Measurements from ENCODE around the gene SGMS1.

Gene SGMS1

GRCh38 chr10:50635286-50635685 is 11.5 kb upstream of the SGMS1 start:
- DNase-seq: no peak

- no peak for DNase-seq
These were observed 10.7 kb upstream of the SGMS1 start for GRCh38 chr10:50634479-50634878.

GRCh38 chr10:50631052-50631451 is 7.3 kb upstream of the SGMS1 start:
- no peak for DNase-seq

GRCh38 chr10:50629495-50630122 is 5.9 kb upstream of the SGMS1 start:
- DNase-seq: peak; percentile 54 to 61

- DNase-seq: no peak
These were observed 4.1 kb upstream of the SGMS1 start for GRCh38 chr10:50627896-50628295.

DNA sequence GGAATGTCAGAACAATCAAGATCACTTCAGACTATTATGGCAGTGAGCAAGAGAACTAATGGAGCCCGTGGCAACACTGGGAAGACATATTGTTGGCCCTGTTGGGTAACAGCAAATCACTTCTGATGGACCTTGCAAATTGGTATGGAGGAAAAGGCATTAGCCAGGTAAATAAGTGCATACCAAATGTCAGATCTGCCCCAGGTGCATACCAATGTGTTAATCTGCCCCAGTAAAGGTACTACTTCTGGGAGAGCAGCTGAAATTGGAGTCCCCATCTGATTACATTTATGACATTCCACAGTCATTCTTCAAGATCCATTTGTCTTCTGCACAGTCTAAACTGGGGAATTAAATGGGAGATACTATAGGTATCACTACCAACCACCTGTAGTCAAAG is 3.7 kb upstream of the SGMS1 start:
- no peak for DNase-seq

- no peak for DNase-seq
These were observed 1.9 kb upstream of the SGMS1 start for GRCh38 chr10:50625649-50626132.

DNA sequence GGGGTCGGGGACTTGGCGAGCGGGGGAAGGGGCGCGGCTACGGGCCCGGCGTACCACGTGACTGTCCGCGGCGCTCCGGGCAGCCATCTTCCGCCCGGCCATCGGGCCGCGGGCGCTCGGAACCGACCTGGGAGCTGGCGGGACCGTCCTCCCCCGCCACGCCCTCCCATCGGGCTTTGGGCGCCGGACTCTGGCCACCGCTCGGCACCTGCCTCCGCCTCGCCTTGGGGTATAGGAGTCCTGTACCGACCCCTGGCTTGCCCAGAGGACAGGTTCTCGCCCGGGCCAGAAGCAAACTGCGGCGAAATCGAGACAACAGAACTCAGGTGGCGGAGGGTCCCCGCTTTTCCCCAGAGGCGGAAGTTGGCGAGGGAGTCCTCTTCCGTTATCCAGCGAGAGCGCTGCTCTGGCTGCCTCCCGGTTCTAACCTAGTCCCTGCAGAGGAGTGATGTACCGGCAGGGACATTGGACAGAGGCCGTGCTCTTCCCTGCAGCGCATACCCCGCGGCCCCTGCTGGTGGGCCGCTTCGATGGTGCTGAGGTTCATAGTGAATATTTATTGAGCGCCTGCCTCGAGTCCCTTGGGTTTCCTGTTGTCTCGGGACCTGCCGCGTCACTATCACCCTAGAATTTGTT is 1.2 kb upstream of the SGMS1 start:
- peak; percentile 80 to 82 for DNase-seq

DNA sequence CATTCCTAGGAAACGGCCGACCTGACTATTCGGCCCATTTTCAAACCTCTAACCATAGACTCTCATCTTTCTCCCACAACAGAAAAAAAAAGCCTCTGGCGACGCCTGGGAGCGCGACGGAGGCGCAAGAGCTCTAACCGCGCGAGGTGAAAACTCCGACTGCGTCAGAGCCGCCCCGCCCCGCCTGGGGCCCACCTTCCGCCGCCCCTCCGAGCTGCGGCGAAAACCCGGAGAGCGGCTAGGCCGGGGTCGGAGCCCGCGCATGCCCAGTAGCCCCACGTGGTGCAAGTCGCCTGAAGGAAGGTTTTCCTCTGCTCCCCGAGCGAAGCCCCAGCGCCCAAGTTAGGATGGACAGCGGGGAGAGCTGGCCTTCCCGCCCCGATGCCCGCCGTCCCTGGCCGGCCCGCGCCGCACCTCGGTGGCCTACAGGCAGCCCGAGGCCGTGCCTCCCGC is 683 bp upstream of the SGMS1 start:
- peak; percentile 96 to 98 for DNase-seq

- DNase-seq: peak; percentile 54 to 67
These were observed 772 bp downstream of the SGMS1 start for GRCh38 chr10:50622706-50623662.

DNA sequence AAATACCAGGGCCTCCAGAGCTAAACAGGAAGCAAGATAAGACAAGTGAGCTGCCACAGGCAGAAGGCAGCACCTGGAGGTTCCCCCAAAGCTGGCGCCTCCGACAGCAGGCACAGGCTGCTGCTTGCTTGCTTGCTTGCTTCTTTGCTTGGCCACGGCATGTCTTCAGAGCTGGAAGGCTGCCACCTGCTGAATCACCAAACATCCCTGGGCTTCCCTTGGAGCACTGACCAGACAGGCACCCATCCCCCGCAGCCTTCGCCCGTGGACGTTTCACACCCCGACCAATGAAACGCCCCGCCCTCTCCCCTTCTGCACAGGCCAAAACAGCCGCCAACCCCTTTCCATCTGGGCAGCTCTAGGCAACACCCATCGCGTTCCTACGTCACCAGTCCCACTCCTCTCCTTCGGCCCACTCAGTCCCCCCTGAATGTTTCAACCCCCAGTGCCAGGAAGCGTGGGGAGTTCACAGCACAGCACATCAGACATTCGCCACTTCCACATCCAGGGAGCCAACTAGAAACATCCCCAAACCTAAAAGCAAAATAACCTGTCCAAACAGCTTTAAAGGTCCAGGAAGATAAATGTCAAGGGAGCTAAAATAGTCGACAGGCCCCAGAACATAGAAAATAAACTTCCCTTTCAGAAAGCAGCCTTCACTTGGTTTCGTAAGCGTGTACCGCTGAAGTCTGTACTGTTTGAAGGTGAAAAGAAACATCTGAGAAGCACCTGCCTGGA is 1.6 kb downstream of the SGMS1 start:
- peak; percentile 61 to 67 for DNase-seq

- no peak for DNase-seq
These were observed 2.9 kb downstream of the SGMS1 start for GRCh38 chr10:50620899-50621298.

- DNase-seq: no peak
These were observed 3.9 kb downstream of the SGMS1 start for GRCh38 chr10:50619882-50620281.

- DNase-seq: no peak
These were observed 4.6 kb downstream of the SGMS1 start for GRCh38 chr10:50619166-50619565.

DNA sequence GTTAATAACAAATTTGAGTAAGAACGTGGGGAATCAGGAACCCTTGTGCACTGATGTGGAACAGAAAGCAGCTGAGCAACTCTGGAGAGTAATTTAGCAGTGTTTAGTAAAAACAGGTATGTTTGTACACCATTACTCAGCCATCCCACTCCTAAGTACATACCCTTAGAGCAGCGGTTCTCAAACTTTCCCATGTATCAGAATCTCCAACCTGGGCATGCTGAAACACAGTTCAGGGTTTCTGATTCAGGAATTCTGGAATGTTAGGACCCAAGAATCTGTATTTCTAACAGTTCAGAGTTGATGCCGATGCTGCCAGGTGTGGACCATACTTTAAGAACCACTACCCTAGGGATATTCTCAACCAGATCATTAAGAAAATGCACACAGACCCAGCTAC is 5.1 kb downstream of the SGMS1 start:
- DNase-seq: no peak

GRCh38 chr10:50615658-50616057 is 8.1 kb downstream of the SGMS1 start:
- no peak for DNase-seq

DNA sequence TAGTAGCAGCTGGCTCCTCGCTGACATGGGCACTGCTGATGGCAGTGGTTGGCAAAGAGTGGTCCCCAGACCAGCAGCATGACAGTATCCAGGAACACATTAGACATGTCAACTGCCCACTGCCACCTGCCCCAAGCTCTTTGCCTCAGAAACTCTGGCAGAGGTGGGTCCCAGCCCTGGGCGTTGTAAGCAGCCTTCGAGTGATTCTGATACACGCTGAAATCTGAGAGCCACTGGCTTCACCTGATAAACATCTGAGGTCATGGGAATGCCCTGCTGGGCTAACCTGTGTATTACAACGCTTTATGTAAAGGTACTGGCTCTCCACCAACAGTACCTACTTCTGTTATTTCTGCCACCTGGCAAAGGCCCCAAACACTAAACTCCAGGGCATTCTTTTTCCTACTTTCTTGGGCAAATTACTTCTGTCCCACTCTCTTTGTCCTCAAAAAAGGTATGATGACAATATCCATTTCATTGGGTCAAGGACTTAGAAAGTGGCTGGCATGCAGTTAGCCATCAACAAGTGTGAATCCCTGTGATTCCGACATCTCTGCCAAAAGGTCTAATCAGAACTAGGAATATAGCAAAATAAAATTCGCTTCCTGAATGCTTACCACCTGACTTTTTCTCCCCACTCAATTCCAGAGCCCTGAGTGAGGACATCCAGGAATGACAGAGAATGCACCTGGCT is 9.2 kb downstream of the SGMS1 start:
- no peak for DNase-seq

GRCh38 chr10:50613726-50614443 is 9.9 kb downstream of the SGMS1 start:
- DNase-seq: no peak

- DNase-seq: no peak
These were observed 10.6 kb downstream of the SGMS1 start for GRCh38 chr10:50613150-50613549.

- DNase-seq: no peak
These were observed 13.4 kb downstream of the SGMS1 start for GRCh38 chr10:50610368-50610767.

DNA sequence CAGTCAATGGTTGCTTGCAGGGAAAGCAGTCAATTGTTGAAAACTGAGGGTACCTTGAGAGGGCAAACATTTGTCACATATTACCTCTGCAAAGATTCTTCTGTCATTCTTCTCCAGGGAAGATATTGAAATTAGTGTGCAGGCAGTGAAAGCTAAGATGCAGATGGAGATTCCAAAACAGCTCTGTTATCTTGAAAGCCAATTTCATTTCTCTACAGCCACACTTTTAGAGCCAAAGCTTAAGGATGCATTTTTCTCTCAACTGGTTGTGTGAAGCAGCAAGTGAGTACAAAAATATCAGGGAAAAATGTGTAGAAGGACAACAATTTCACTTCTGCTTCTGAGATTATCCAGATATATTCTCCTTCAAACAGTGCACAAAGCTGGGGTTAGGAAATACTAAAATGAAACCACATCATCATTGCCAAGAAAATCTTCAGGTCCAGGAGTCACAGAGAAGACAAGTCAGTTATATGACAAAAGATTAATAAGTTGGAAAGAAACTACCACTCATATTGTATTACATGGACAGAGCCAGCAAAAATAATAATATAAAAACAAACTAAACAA is 16.3 kb downstream of the SGMS1 start:
- no peak for DNase-seq
